Adrenal gland (tissue), 12 donors: ENCODE results near the gene LAMA1. TPM values are rescaled to one million over a fixed set of nuclear protein-coding genes. Genes with fewer than 3 reads are reported as not detected.

Source experiments
- DNase-seq, 7 donors: peaks; one replicate each; pipeline ENCODE4 v3.0.0-alpha.2; 2019 to 2020
- H3K27ac ChIP-seq, 5 donors: fragments of 200-600 bp; sonication (generic) in 4 of 5; 1 replicate in 3 of 5; 2 replicates in 2 of 5; pipeline versions ENCODE4 v1.5.1 to v1.8.0; 2016 to 2020; ENCODE audit warnings: mild to moderate bottlenecking in 1 of 5
- H3K27me3 ChIP-seq: fragments of 200-600 bp; 2 replicates; pipeline ENCODE4 v1.8.0; 2021
- H3K36me3 ChIP-seq, 2 donors: fragments of 200-600 bp; replicated peaks in 1 of 2; 1 replicate in 1 of 2; 2 replicates in 1 of 2; pipeline versions ENCODE4 v1.5.1 to v1.8.0; 2018 to 2022
- H3K4me1 ChIP-seq, 2 donors: fragments of 200-600 bp; replicated peaks in 1 of 2; 1 replicate in 1 of 2; 2 replicates in 1 of 2; pipeline versions ENCODE4 v1.5.1 to v1.8.0; 2018 to 2021
- H3K4me3 ChIP-seq, 4 donors: fragments of 200-600 bp; sonication (generic) in 3 of 4; one replicate each; pipeline ENCODE4 v1.5.1; 2016 to 2018
- H3K9me3 ChIP-seq, 3 donors: fragments of 200-600 bp; sonication (generic) in 1 of 3; replicated peaks in 1 of 3; 1 replicate in 2 of 3; 2 replicates in 1 of 3; pipeline versions ENCODE4 v1.5.1 to v1.8.0; 2016 to 2021
- CTCF ChIP-seq, 6 experiments: fragments of 450-650 bp in 4 of 6; fragments of 200-600 bp in 2 of 6; sonication (generic) in 1 of 6; IDR thresholded peaks; 1 replicate in 5 of 6; 2 replicates in 1 of 6; pipeline versions ENCODE4 v1.5.1 to v1.8.0; 2016 to 2021; ENCODE audit warnings: antibody characterized with exemption in 6 of 6, mild to moderate bottlenecking in 2 of 6, moderate library complexity in 1 of 6
- POLR2A ChIP-seq, 2 donors: fragments of 450-650 bp; IDR thresholded peaks; one replicate each; pipeline ENCODE4 v1.6.1; 2017; ENCODE audit warnings: antibody characterized with exemption in 2 of 2, mild to moderate bottlenecking in 2 of 2, moderate library complexity in 1 of 2
- WGBS, 4 donors: extraction: QIAGEN DNeasy Blood & Tissue Kit in 2 of 4; methylation state at CpG; one replicate each; pipeline versions ENCODE4 v1.1.5 to v1.1.7; 2013 to 2017; 5-methylcytosine and 5-hydroxymethylcytosine counted together
- intact Hi-C, 2 donors: fragments of 100-400 bp; cut with DNase I; formaldehyde crosslinking; loops; one replicate each; pipeline versions ENCODE4 v1.14.1 to v1.15.0; 2022 to 2023
- polyA plus RNA-seq, 3 donors: library from polyadenylated mRNA; stranded (reverse); fragments of 200-250 nt in 2 of 3; fragments of 350-450 nt in 1 of 3; fragmentation: Illumina TruSeq in 1 of 3; extraction: RNeasy Lipid Tissue Mini Kit (QIAGEN cat#74804) in 1 of 3; gene quantifications; one replicate each; pipeline ENCODE4 v1.2.3, GENCODE V29; 2013 to 2014
- total RNA-seq, 9 donors: library from RNA; depleted of rRNA in 4 of 9; stranded (reverse); fragments of >200 nt in 4 of 9; fragments of 120-200 nt in 1 of 9; fragmentation: NEBNext Ultra II Directional in 1 of 9; extraction: Animal tissue kit (Norgen Biotek cat#: 25700) in 1 of 9; gene quantifications; one replicate each; pipeline versions ENCODE4 v1.1.0 to v1.2.4, GENCODE V29; 2013 to 2023
- donor health status: healthy with polysubstance abuse.
- donor health status: Bipolar disorder and iron deficiency.
- donor health status: DM: yes; HTN: yes; CAD: no.
- donor health status: DM: no; HTN: no; CAD: no.
- donor health status: DM: no; HTN: no; CAD: no.
- donor health status: DM: yes; HTN: yes; CAD: no.

LAMA1 gene
- total and polyA plus RNA-seq, 12 donors: 0.07 to 0.55 (median 0.17) TPM

- Histone ChIP-seq H3K27ac (no peak overlapping the region), H3K9me3 (no peaks in the 10 kb centered on the region), H3K4me1 (no peaks in the 10 kb centered on the region), H3K4me3 (no peak overlapping the region), H3K36me3 (no peaks in the 10 kb centered on the region), H3K27me3 (no peaks in the 10 kb centered on the region)
- peak in 2 of 7 donors; percentile 34 to 48 for DNase-seq
- no peak for TF ChIP-seq POLR2A (IDR thresholded peaks at IDR 0.05)
- no peak for TF ChIP-seq CTCF (IDR thresholded peaks at IDR 0.05)
- intact Hi-C loops: no loop called here
- WGBS, 4 donors: 41 to 64% (median 50%) methylated on average over 12 of the region's 12 CpGs
Observed at GRCh38 chr18:6956999-6957398, 160.6 kb downstream of the LAMA1 start.

GRCh38 chr18:6956495-6956894 lies 161.1 kb downstream of the LAMA1 start:
- intact Hi-C loops: no loop called here
- TF ChIP-seq POLR2A (IDR thresholded peaks at IDR 0.05) (no peak), CTCF (IDR thresholded peaks at IDR 0.05) (no peak)

DNA sequence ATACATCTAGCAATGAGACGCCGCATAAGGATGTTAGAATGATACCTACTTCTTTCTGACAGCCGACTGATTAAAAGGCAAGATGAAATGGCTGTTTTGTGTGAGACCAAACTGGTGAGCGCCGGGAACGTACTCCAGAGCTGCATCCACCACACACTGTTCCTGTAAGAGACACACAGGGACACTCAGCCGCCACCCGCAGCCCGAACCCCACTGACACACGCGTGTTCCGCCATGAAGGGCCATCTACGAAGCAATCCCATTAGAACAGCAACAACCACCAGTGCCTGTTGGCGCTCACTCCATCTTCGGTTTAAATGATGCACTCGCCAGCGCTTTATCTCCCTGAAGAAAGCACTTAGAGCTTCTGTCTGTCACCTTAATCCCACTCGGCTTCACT lies 162.3 kb downstream of the LAMA1 start:
- WGBS, 4 donors: 95 to 96% (median 95%) methylated on average over 18 of the region's 18 CpGs
- no peak overlapping the region for H3K4me3 ChIP-seq
- no peaks in the 10 kb centered on the region for H3K36me3 ChIP-seq
- no peaks in the 10 kb centered on the region for H3K27me3 ChIP-seq
- no peak overlapping the region for H3K27ac ChIP-seq
- no peak for DNase-seq
- intact Hi-C loops: no loop called here
- no peaks in the 10 kb centered on the region for H3K4me1 ChIP-seq
- TF ChIP-seq POLR2A (IDR thresholded peaks at IDR 0.05): no peak
- no peak for TF ChIP-seq CTCF (IDR thresholded peaks at IDR 0.05)
- no peaks in the 10 kb centered on the region for H3K9me3 ChIP-seq

More at GRCh38 chr18:6956495-6956894, 161.1 kb downstream of the LAMA1 start:
- no peaks in the 10 kb centered on the region for H3K4me1 ChIP-seq
- DNase-seq: no peak
- no peaks in the 10 kb centered on the region for H3K36me3 ChIP-seq
- no peaks in the 10 kb centered on the region for H3K27me3 ChIP-seq
- no peak overlapping the region for H3K4me3 ChIP-seq
- H3K27ac ChIP-seq: no peak overlapping the region
- WGBS, 4 donors: 57 to 78% (median 74%) methylated on average over 5 of the region's 5 CpGs
- H3K9me3 ChIP-seq: no peaks in the 10 kb centered on the region

- WGBS, 4 donors: 75 to 87% (median 82%) methylated on average over 4 of the region's 4 CpGs
- intact Hi-C loops: no loop called here
- TF ChIP-seq POLR2A (IDR thresholded peaks at IDR 0.05): no peak
- TF ChIP-seq CTCF (IDR thresholded peaks at IDR 0.05): no peak
- DNase-seq: no peak
- Histone ChIP-seq H3K27me3 (no peaks in the 10 kb centered on the region), H3K36me3 (no peaks in the 10 kb centered on the region), H3K9me3 (no peaks in the 10 kb centered on the region), H3K4me1 (no peaks in the 10 kb centered on the region), H3K4me3 (no peak overlapping the region), H3K27ac (no peak overlapping the region)
Observed at GRCh38 chr18:6954501-6954900, 163.1 kb downstream of the LAMA1 start.
